K562 (cell line): ENCODE measurements around the gene EDEM2. TPM values are rescaled to one million over a fixed set of nuclear protein-coding genes. Genes with fewer than 3 reads are reported as not detected.

Source experiments
- CBFA2T2 ChIP-seq: fragments of 450-650 bp; conservative IDR thresholded peaks from 2 replicates; pipeline ENCODE4 v1.6.1; 2017; ENCODE audit warnings: mild to moderate bottlenecking
- CGGBP1 ChIP-seq: fragments of 250-450 bp; sonication (Bioruptor Pico); IDR thresholded peaks from 2 replicates; pipeline ENCODE4 v1.9.0; 2021; ENCODE audit warnings: mild to moderate bottlenecking
- CREB5 ChIP-seq: fragments of 250-450 bp; sonication (Bioruptor Pico); IDR thresholded peaks from 2 replicates; pipeline ENCODE4 v1.5.0; 2020; ENCODE audit warnings: mild to moderate bottlenecking
- CREM ChIP-seq: IDR thresholded peaks from 2 replicates; pipeline ENCODE4 v1.6.1; 2014; ENCODE audit warnings: antibody characterized with exemption, low read depth
- DMBX1 ChIP-seq: fragments of 250-450 bp; sonication (Bioruptor Pico); IDR thresholded peaks from 2 replicates; pipeline ENCODE4 v1.8.0; 2022; ENCODE audit warnings: inconsistent platforms, mild to moderate bottlenecking, moderate library complexity, borderline replicate concordance
- ELK3 ChIP-seq: fragments of 450-650 bp; formaldehyde crosslinking; IDR thresholded peaks from 2 replicates; pipeline ENCODE4 v1.4.0; 2020; ENCODE audit warnings: mild to moderate bottlenecking
- HES1 ChIP-seq: fragments of 450-650 bp; IDR thresholded peaks from 2 replicates; pipeline ENCODE4 v1.6.1; 2016; ENCODE audit warnings: low read depth, mild to moderate bottlenecking, moderate library complexity
- IFI16 ChIP-seq: fragments of 250-450 bp; sonication (Bioruptor Pico); IDR thresholded peaks from 2 replicates; pipeline ENCODE4 v2.1.2; 2022; ENCODE audit warnings: mild to moderate bottlenecking, inconsistent platforms
- KAT8 ChIP-seq: fragments of 450-650 bp; IDR thresholded peaks from 2 replicates; pipeline ENCODE4 v1.6.1; 2016; ENCODE audit warnings: low read depth, mild to moderate bottlenecking
- MYBL2 ChIP-seq, 2 experiments: fragments of 450-650 bp in 1 of 2; sonication (generic) in 1 of 2; formaldehyde crosslinking in 1 of 2; IDR thresholded peaks; 2 replicates each; pipeline versions ENCODE4 v1.6.1 to v1.8.1; 2017 to 2022; ENCODE audit warnings: borderline replicate concordance in 1 of 2, inconsistent platforms in 1 of 2, low read depth in 1 of 2, mild to moderate bottlenecking in 1 of 2, missing genetic modification reagents in 1 of 2, moderate library complexity in 1 of 2
- NR2C2 ChIP-seq, 2 experiments: fragments of 200-800 bp in 1 of 2; sonication (Bioruptor generic) in 1 of 2; sonication (generic) in 1 of 2; formaldehyde crosslinking in 1 of 2; IDR thresholded peaks; 2 replicates each; pipeline versions ENCODE4 v1.6.1 to v1.8.0; 2016 to 2022; ENCODE audit warnings: mild to moderate bottlenecking in 1 of 2, missing compliant biosample characterization in 1 of 2, missing genetic modification characterization in 1 of 2, missing genetic modification reagents in 1 of 2
- POLR2AphosphoS2 ChIP-seq: IDR thresholded peaks from 2 replicates; pipeline ENCODE4 v1.6.1; 2012; ENCODE audit warnings: low read length, improper control_type of control experiment
- PTRF ChIP-seq: fragments of 450-650 bp; IDR thresholded peaks from 2 replicates; pipeline ENCODE4 v1.6.1; 2016; ENCODE audit warnings: mild to moderate bottlenecking, missing genetic modification characterization, missing compliant biosample characterization
- STAG1 ChIP-seq: sonication (generic); formaldehyde crosslinking; IDR thresholded peaks from 2 replicates; pipeline ENCODE4 v1.5.0; 2020; ENCODE audit warnings: missing genetic modification reagents, borderline replicate concordance
- ZBTB11 ChIP-seq, 3 experiments: fragments of 200-800 bp in 1 of 3; fragments of 250-450 bp in 1 of 3; fragments of 450-650 bp in 1 of 3; sonication (Bioruptor Pico) in 1 of 3; sonication (Bioruptor generic) in 1 of 3; formaldehyde crosslinking in 1 of 3; IDR thresholded peaks; 2 replicates each; pipeline versions ENCODE4 v1.6.1 to v1.8.0; 2016 to 2022; ENCODE audit warnings: mild to moderate bottlenecking in 2 of 3, missing genetic modification characterization in 2 of 3, missing compliant biosample characterization in 1 of 3, moderate library complexity in 1 of 3
- ZFP36 ChIP-seq: fragments of 150-350 bp; IDR thresholded peaks from 2 replicates; pipeline ENCODE4 v1.6.1; 2018; ENCODE audit warnings: low read length, low read depth; ENCODE audit not compliant: partially characterized antibody
- ZKSCAN3 ChIP-seq: fragments of 250-450 bp; sonication (Bioruptor Pico); IDR thresholded peaks from 2 replicates; pipeline ENCODE4 v1.4.0; 2020
- ZKSCAN8 ChIP-seq: fragments of 200-800 bp; sonication (Bioruptor generic); IDR thresholded peaks from 2 replicates; pipeline ENCODE4 v1.6.1; 2016; ENCODE audit warnings: missing genetic modification characterization, missing compliant biosample characterization
- polyA plus RNA-seq, 8 experiments: library from polyadenylated mRNA; depleted of rRNA in 4 of 8; stranded (reverse) in 5 of 8; unstranded in 3 of 8; fragments of >200 nt; fragmentation: Nextera tagmentation in 2 of 8; fragmentation: Illumina TruSeq in 1 of 8; extraction: Ambion mirVana in 2 of 8; extraction: Trizol in 1 of 8; gene quantifications; 2 replicates each; pipeline versions ENCODE4 v1.2.1 to v1.2.3, GENCODE V29; 2011 to 2014; ENCODE audit warnings: inconsistent platforms in 1 of 8, missing spikeins in 1 of 8
- total RNA-seq, 7 experiments: library from RNA; depleted of rRNA in 6 of 7; stranded (reverse); fragments of >200 nt in 6 of 7; fragmentation: Illumina TruSeq in 2 of 7; extraction: Trizol in 2 of 7; gene quantifications; 2 replicates each; pipeline versions ENCODE4 v1.2.1 to v1.2.3, GENCODE V29; 2011 to 2021; ENCODE audit warnings: low replicate concordance in 1 of 7

EDEM2 gene
- total and polyA plus RNA-seq, 9 of the 15 experiments (the other 6 are each of a cell fraction or from before 2014, with no cell fraction given): 6.9 to 11.0 (median 9.7) TPM

GRCh38 chr20:35092524-35093266 lies 54.4 kb downstream of the EDEM2 start, which contains the start of gene TRPC4AP (continued):
- peak in 1 of 3 experiments; percentile 84; a peak in 2 of 6 replicates for TF ChIP-seq ZBTB11 (CRISPR knock-in tag; IDR thresholded peaks at IDR 0.05)
- TF ChIP-seq POLR2AphosphoS2: no peak
- TF ChIP-seq IFI16 (CRISPR knock-in tag): no peak
- no peak for TF ChIP-seq CREB5
- TF ChIP-seq PTRF: peak; percentile 36; the same call in 1 of the 2 replicates
- TF ChIP-seq NR2C2 (CRISPR knock-in tag; IDR thresholded peaks at IDR 0.05): no peak
- peak; percentile 95 for TF ChIP-seq NR2C2 (tag; IDR thresholded peaks at IDR 0.05)
- no peak for TF ChIP-seq STAG1 (CRISPR knock-in tag)
- TF ChIP-seq CREM: peak; percentile 93
- TF ChIP-seq DMBX1 (CRISPR knock-in tag): peak; percentile 92
- peak; percentile 62; the same call in 1 of the 2 replicates for TF ChIP-seq CGGBP1 (CRISPR knock-in tag)
- peak; percentile 41 for TF ChIP-seq CBFA2T2
- no peak for TF ChIP-seq MYBL2 (IDR thresholded peaks at IDR 0.05; ENCODE audit: low read depth)
- no peak for TF ChIP-seq MYBL2 (CRISPR knock-in tag; IDR thresholded peaks at IDR 0.05; ENCODE audit: borderline replicate concordance)
- TF ChIP-seq HES1: no peak
- peak; percentile 27 for TF ChIP-seq ZFP36
- no peak for TF ChIP-seq KAT8
- no peak for TF ChIP-seq ELK3 (CRISPR knock-in tag)
- peak; percentile 86 for TF ChIP-seq ZKSCAN3
- TF ChIP-seq ZKSCAN8 (CRISPR knock-in tag): no peak
